Endothelial cell of umbilical vein (primary cell): ENCODE results near the gene SULT2B1. TPM values are rescaled to one million over a fixed set of nuclear protein-coding genes. Genes with fewer than 3 reads are reported as not detected.

Source experiments
- BruUV-seq: library from RNA; stranded (reverse); fragments of 400-500 nt; replicated peaks from 2 replicates; lab custom pipeline; 2021; lab: Mats Ljungman, UMichigan
- CTCF ChIA-PET: fragments of 300-600, 350-600 bp; sonication (Branson Sonifier 250); formaldehyde crosslinking; loops from one replicate; lab custom pipeline; 2021; ENCODE audit warnings: antibody characterized with exemption, inconsistent platforms; lab: Charles Lee
- POLR2A ChIA-PET: fragments of 300-600, 350-600 bp; sonication (Branson Sonifier 250); formaldehyde crosslinking; loops from one replicate; lab custom pipeline; 2021; ENCODE audit warnings: antibody characterized with exemption, inconsistent platforms; lab: Charles Lee
- DNase-seq: peaks from one replicate; pipeline ENCODE4 v3.0.0-alpha.2; 2011; ENCODE audit warnings: low read depth, low spot score
- FAIRE-seq: peaks from 2 replicates; lab custom pipeline; 2011; peaks lifted over from hg19 to GRCh38; lab: Jason Lieb, UNC
- H2AFZ ChIP-seq: 2 replicates; pipeline ENCODE4 v1.6.0; 2012; ENCODE audit warnings: low read depth, low read length, control low read depth, inconsistent platforms
- H3K27ac ChIP-seq: 2 replicates; pipeline ENCODE4 v1.5.1; 2011; ENCODE audit warnings: low read depth, mild to moderate bottlenecking, control low read depth, low read length, moderate library complexity; ENCODE audit not compliant: insufficient read depth
- H3K27me3 ChIP-seq, 2 experiments: 2 replicates each; pipeline versions ENCODE4 v1.6.0 to v1.6.1; 2011; ENCODE audit warnings: low read length in 2 of 2, mixed read lengths in 1 of 2; ENCODE audit not compliant: control insufficient read depth in 2 of 2, insufficient read depth in 2 of 2
- H3K36me3 ChIP-seq, 2 experiments: 2 replicates in 1 of 2; 3 replicates in 1 of 2; pipeline ENCODE4 v1.5.1; 2011; ENCODE audit warnings: low read length in 2 of 2, mild to moderate bottlenecking in 1 of 2, moderate library complexity in 1 of 2; ENCODE audit not compliant: control insufficient read depth in 2 of 2, insufficient read depth in 2 of 2; ENCODE audit errors: extremely low read depth in 1 of 2
- H3K4me1 ChIP-seq: 3 replicates; pipeline ENCODE4 v1.5.1; 2011; ENCODE audit warnings: mild to moderate bottlenecking, low read length; ENCODE audit not compliant: control insufficient read depth, insufficient read depth; ENCODE audit errors: extremely low read depth
- H3K4me2 ChIP-seq: 2 replicates; pipeline ENCODE4 v1.6.1; 2011; ENCODE audit warnings: low read length, control low read depth, mixed read lengths; ENCODE audit not compliant: insufficient read depth
- H3K4me3 ChIP-seq, 3 experiments: fragments of 200-600 bp in 1 of 3; sonication (generic), shearing (Covaris generic) in 1 of 3; replicated peaks in 1 of 3; 2 replicates each; pipeline ENCODE4 v1.5.1; 2011 to 2016; ENCODE audit warnings: control low read depth in 3 of 3, low read length in 3 of 3, mild to moderate bottlenecking in 2 of 3, inconsistent platforms in 1 of 3, low read depth in 1 of 3, moderate library complexity in 1 of 3; ENCODE audit not compliant: insufficient read depth in 1 of 3
- H3K79me2 ChIP-seq: 2 replicates; pipeline ENCODE4 v1.6.0; 2012; ENCODE audit warnings: low read length, inconsistent platforms; ENCODE audit not compliant: control insufficient read depth, insufficient read depth
- H3K9ac ChIP-seq: replicated peaks from 2 replicates; pipeline ENCODE3; 2011; ENCODE audit warnings: low read length, control low read depth; ENCODE audit not compliant: insufficient read depth; ENCODE audit errors: extremely low read depth
- H3K9me1 ChIP-seq: replicated peaks from 3 replicates; pipeline ENCODE4 v1.6.0; 2011; ENCODE audit warnings: mild to moderate bottlenecking, low read length; ENCODE audit not compliant: control insufficient read depth, insufficient read depth; ENCODE audit errors: extremely low read depth
- H3K9me3 ChIP-seq: replicated peaks from 2 replicates; pipeline ENCODE4 v1.5.1; 2012; ENCODE audit warnings: low read length, inconsistent platforms; ENCODE audit not compliant: control insufficient read depth, insufficient read depth
- H4K20me1 ChIP-seq: replicated peaks from 2 replicates; pipeline ENCODE3; 2011; ENCODE audit warnings: mild to moderate bottlenecking, low read length; ENCODE audit not compliant: control insufficient read depth, insufficient read depth; ENCODE audit errors: extremely low read depth
- EZH2 ChIP-seq: IDR thresholded peaks from 2 replicates; pipeline ENCODE4 v1.6.1; 2012; ENCODE audit warnings: borderline replicate concordance, low read depth, mild to moderate bottlenecking, moderate library complexity, low read length, inconsistent platforms; ENCODE audit not compliant: severe bottlenecking
- FOS ChIP-seq: IDR thresholded peaks from 2 replicates; pipeline ENCODE4 v1.6.1; 2011; ENCODE audit warnings: mild to moderate bottlenecking, low read length, moderate library complexity, borderline replicate concordance; ENCODE audit not compliant: insufficient read depth
- GATA2 ChIP-seq: IDR thresholded peaks from 2 replicates; pipeline ENCODE4 v1.7.0; 2011; ENCODE audit warnings: low read depth, mild to moderate bottlenecking, moderate library complexity, mixed read lengths, low read length; ENCODE audit not compliant: insufficient read length, insufficient read depth
- JUN ChIP-seq: IDR thresholded peaks from 2 replicates; pipeline ENCODE4 v1.6.1; 2011; ENCODE audit warnings: borderline replicate concordance, low read depth; ENCODE audit not compliant: insufficient read length, insufficient read depth
- MYC ChIP-seq: IDR thresholded peaks from one replicate; pipeline ENCODE4 v1.6.1; 2011; ENCODE audit warnings: mild to moderate bottlenecking, low read depth, low read length
- POLR2A ChIP-seq: IDR thresholded peaks from 2 replicates; pipeline ENCODE4 v1.6.1; 2012; ENCODE audit warnings: low read depth, mild to moderate bottlenecking, control low read depth, low read length
- POLR2AphosphoS5 ChIP-seq: IDR thresholded peaks from 2 replicates; pipeline ENCODE4 v1.6.1; 2012; ENCODE audit warnings: low read depth, mild to moderate bottlenecking, control low read depth, low read length, moderate library complexity; ENCODE audit not compliant: insufficient read depth
- dilution Hi-C: fragments of 300-500 bp; cut with MboI; formaldehyde crosslinking; loops from one replicate; pipeline ENCODE4 v1.15.0; 2019; ENCODE audit warnings: low sequenced_read_pairs; ENCODE audit not compliant: extremely low pct_ligation_motif_present
- intact Hi-C: fragments of 100-400 bp; cut with micrococcal nuclease; formaldehyde crosslinking; loops from one replicate; pipeline ENCODE4 v1.10.0; 2022
- polyA plus RNA-seq, 4 experiments: library from polyadenylated mRNA; depleted of rRNA in 3 of 4; stranded (reverse) in 3 of 4; unstranded in 1 of 4; fragments of >200 nt; gene quantifications; 2 replicates each; pipeline versions ENCODE4 v1.2.1 to v1.2.3, GENCODE V29; 2011 to 2012; ENCODE audit warnings: missing spikeins in 1 of 4
- total RNA-seq: library from RNA; stranded (reverse); gene quantifications from 2 replicates; pipeline ENCODE4 v1.2.3, GENCODE V29; 2021
- TF ChIP-seq, protein P1 (sequence below), 2 donors: IDR thresholded peaks; 1 replicate in 1 of 2; 2 replicates in 1 of 2; pipeline ENCODE4 v1.5.1; 2011; ENCODE audit warnings: low read length in 2 of 2, mild to moderate bottlenecking in 2 of 2, moderate library complexity in 2 of 2, control low read depth in 1 of 2, inconsistent platforms in 1 of 2, low read depth in 1 of 2; ENCODE audit not compliant: insufficient read depth in 1 of 2; ENCODE audit errors: extremely low read depth in 1 of 2

The SULT2B1 gene
- total and polyA plus RNA-seq, 2 donors (not counting 3 experiments of a cell fraction or from before 2014, with no cell fraction given), result not detected

DNA sequence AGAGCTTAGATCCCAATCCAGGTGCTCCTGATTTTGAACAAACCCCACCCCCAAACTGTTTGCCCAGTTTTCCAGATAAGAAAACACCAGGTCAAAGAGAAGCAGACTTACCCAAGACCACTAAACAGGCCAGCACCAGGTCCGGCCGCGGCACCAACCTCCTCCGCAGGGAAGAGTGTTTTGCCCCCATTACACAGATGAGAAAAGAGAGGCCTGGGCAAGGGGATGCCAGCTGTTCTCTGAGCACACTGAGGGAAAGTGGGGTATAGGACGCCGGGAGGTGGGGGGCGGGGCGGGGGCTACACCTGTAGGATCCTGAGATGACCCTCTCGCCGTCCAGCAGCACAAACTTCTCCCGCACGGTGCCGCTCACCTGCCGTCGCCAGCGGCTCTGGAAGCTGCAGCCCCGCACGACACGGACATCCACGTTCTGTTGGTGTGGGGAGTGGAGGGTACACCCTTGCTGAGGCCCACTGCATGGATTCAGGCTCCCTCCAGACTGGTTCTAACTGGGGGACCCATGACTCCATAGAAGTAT lies 57.7 kb downstream of the SULT2B1 start:
- dilution Hi-C loops, result no loop called here
- FAIRE-seq (no peak), DNase-seq (no peak)
- Histone ChIP-seq H3K9me3 (no peaks in the 10 kb centered on the region), H3K27ac (no peak overlapping the region), H2AFZ (no peak overlapping the region), H3K4me1 (no peaks in the 10 kb centered on the region), H3K4me2 (no peak overlapping the region), H3K9ac (no peak overlapping the region), H3K4me3 (no peak overlapping the region), H3K79me2 (no peaks in the 10 kb centered on the region), H3K27me3 (no peaks in the 10 kb centered on the region), H4K20me1 (no peaks in the 10 kb centered on the region), H3K36me3 (no peaks in the 10 kb centered on the region), H3K9me1 (no peaks in the 10 kb centered on the region)
- TF ChIP-seq FOS, result no peak
- no peak for TF ChIP-seq MYC
- TF ChIP-seq JUN, result no peak
- no peak for TF ChIP-seq POLR2A
- POLR2A ChIA-PET, result interaction anchor here (1.3 kb wide), 1 partner anchor 9 kb away, joined by 15 read pairs; the partner anchor contains the start of genes RPL18 and SPHK2
- CTCF ChIA-PET, result interaction anchor here (0.8 to 2.4 kb wide), 9 partner anchors 12 to 259 kb away, joined by 3 to 16 read pairs (median 5); no protein-coding TSS in a partner anchor
- intact Hi-C loops, result no loop called here
- BruUV-seq, result no TSS peak

DNA sequence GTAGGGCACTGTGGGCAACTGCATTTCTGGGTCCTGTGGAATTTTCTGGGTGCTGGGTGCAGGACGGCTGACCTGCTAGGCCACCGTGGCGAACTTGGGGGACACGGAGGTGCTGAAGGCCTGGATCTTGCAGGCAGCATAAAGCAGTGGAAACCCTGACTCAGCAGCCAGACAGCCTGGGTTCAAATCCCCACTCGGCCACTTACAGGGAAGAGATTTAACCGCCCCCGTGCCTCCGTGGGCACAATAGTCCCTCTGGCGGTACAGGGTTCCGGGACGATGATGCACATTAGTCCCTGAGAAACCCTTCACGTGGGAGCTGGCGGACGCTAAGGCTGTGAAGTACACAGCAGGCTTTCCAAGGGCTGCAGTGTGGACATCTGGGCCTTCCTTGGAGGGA lies 59.9 kb downstream of the SULT2B1 start:
- peaks cover 16 to 19% of the 10 kb centered on the region in 2 experiments for H3K36me3 ChIP-seq
- H3K27me3 ChIP-seq, result no peaks in the 10 kb centered on the region
- no peaks in the 10 kb centered on the region for H3K9me1 ChIP-seq
- TF ChIP-seq FOS (no peak), MYC (no peak), EZH2 (no peak), GATA2 (no peak), POLR2A (no peak), POLR2AphosphoS5 (no peak), JUN (no peak)
- TF ChIP-seq, protein P1, sequence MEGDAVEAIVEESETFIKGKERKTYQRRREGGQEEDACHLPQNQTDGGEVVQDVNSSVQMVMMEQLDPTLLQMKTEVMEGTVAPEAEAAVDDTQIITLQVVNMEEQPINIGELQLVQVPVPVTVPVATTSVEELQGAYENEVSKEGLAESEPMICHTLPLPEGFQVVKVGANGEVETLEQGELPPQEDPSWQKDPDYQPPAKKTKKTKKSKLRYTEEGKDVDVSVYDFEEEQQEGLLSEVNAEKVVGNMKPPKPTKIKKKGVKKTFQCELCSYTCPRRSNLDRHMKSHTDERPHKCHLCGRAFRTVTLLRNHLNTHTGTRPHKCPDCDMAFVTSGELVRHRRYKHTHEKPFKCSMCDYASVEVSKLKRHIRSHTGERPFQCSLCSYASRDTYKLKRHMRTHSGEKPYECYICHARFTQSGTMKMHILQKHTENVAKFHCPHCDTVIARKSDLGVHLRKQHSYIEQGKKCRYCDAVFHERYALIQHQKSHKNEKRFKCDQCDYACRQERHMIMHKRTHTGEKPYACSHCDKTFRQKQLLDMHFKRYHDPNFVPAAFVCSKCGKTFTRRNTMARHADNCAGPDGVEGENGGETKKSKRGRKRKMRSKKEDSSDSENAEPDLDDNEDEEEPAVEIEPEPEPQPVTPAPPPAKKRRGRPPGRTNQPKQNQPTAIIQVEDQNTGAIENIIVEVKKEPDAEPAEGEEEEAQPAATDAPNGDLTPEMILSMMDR (IDR thresholded peaks at IDR 0.05; ENCODE audit: extremely low read depth in 1 of 2, insufficient read depth in 1 of 2, low read depth in 1 of 2, low read length in 2 of 2), result no peak
- dilution Hi-C loops (no loop called here), intact Hi-C loops (no loop called here)
- FAIRE-seq (no peak), DNase-seq (no peak)
- H2AFZ ChIP-seq, result no peak overlapping the region
- H3K4me1 ChIP-seq, result peaks cover 5% of the 10 kb centered on the region
- ChIA-PET CTCF (interaction anchor here (1.1 kb wide), 1 partner anchor 27 kb away, joined by 4 read pairs; no protein-coding TSS in a partner anchor), POLR2A (no interaction called here)
- H3K4me3 ChIP-seq, result no peak overlapping the region
- H3K79me2 ChIP-seq, result peaks cover 13% of the 10 kb centered on the region
- H3K9me3 ChIP-seq, result no peaks in the 10 kb centered on the region
- H3K27ac ChIP-seq, result no peak overlapping the region
- no TSS peak for BruUV-seq
- H3K9ac ChIP-seq, result no peak overlapping the region
- no peak overlapping the region for H3K4me2 ChIP-seq
- no peaks in the 10 kb centered on the region for H4K20me1 ChIP-seq
